CD4-positive, alpha-beta T cell treated with Interleukin-4 for 1 hour (primary cell): ENCODE data around the gene BAD.

Experiments used
- DNase-seq, 2 donors: peaks; one replicate each; pipeline ENCODE4 v3.0.0-alpha.2; 2020 to 2022

The BAD gene

DNA sequence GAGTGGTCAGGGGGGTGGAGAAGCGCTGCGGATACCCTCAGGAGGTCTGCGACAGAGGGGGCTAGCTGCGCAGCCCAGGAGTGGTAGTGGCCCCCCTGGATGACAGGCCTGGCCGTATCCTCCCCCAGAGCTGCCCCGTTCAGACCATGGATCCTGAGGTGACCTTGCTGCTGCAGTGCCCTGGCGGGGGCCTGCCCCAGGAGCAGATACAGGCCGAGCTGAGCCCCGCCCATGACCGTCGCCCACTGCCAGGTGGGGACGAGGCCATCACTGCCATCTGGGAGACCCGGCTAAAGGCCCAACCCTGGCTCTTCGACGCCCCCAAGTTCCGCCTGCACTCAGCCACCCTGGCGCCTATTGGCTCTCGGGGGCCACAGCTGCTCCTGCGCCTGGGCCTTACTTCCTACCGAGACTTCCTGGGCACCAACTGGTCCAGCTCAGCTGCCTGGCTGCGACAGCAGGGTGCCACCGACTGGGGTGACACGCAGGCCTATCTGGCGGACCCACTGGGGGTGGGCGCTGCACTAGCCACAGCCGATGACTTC is 57.9 kb downstream of the BAD start:
- peak; percentile 64 to 67 for DNase-seq

DNA sequence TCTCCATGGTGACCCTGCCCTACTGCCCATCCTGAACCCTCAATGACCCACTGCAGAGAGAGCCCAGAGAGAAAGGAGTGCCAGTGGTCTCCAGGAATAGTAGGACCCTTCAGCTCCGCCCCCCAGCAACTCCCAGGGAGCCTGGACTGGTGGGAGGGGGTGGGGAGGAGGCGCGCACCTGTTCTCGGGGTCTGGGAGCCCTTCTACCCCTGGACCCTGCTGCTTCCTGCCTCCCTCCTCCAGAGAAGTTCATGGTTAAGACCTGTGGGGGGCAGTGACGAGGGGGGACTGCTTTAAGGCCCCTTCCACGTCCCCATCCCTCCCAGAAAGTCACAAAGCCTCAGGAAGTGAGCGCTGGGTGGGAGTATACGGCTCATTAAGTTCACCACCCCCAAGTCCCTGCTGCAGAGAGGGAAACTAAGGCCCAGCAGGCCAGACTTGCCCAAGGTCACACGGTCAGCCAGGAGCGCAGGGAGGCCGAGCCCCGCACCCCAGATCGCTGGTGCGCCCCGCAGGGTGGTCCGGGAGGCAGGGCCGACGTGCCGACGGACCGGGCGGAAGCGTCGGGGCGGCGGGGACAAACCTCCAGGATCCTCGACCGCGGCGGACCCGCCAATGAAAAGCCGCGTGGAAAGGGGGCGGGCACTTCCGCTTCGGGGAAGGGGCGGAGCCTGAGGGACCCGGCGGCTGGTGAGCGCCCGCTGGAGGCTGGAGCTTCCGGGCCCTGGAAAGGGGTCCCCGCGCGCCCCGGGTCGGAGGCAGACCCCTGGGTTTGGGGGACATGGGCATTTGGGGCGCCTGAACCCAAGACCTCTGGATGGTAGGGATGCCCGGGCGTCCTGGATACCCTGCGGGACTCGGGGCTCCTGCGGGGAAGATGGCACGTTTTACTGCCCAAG is 58.6 kb downstream of the BAD start, which contains the start of the genes NUDT22 and TRPT1:
Gene NUDT22 (plus strand): TSS at position 667 of the 899 bp plus-strand sequence. CDS start 379 bp downstream, outside the sequence.
Gene TRPT1 (minus strand): TSS at position 579 of the 899 bp plus-strand sequence. CDS start 326 bp downstream, at position 253.
- peak; percentile 85 to 88 for DNase-seq

DNA sequence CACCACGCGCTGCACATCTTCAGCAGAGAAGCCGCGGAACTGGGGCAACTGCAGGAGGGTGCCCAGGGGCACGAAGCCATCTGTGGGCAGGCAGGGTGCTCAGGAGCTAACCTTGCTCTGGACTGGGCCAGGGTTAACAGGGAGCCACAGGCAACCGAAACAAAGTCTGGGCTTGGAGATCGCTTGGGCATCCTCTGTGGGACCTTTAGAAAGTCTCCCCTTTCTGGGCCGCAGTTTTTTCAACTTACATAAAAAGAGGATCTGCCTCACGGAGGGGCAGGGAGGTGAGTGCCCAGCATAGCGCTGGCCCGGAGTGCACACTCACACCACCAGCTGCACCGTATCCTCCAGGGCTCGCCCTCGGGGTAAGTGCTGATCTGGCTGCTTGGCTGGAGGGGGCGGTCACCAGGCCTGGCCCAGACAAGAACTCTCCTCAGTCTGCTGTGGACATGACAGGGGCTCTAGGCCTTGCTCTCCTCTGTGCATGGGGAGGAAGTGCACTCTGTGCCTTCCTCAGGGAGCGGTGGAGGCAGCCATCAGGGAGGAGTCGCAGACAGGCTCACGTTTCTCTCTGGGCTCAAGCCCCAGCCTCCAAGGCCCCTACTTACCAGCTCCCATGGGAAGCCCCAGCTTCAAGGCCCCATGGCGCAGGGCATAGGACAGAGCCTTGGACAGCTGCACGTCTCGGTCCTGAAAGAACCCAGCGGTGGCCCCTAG is 59.4 kb downstream of the BAD start:
- no peak for DNase-seq

DNA sequence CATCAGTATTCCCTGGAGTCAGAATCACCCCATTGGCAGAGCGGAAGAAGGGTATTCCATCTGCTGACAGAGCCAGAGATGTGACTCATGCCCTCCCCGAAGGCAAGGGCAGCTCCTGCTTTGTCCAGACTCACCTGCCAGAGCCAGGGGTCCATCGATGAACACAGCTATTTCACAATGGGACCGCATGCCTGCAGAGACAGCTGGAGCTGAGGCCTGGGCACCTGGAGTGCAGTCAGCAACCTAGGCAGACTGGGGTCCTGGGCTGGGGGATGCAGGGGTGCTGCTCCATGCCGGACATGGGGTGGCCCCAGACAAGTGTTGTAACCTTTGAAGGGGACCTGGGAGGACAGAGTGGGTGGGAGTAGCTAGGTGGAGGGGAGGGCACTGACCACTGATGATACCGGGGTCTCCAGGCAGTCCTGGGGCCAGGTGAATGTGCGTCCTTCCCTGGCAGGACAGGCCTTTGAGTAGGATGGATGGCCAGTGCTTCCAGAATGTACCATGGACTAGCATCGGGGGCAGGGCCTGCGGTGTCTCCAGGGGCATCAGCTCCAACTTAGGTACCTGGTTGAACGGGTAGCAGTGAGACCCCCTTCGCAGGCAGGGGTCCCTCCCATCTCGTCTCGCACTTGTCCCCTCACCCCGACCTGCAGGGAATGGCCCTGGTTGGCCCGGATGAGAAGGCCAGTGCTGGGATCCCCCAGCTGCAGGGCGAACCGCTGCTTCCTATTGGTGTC is 60.1 kb downstream of the BAD start:
- DNase-seq = no peak

DNA sequence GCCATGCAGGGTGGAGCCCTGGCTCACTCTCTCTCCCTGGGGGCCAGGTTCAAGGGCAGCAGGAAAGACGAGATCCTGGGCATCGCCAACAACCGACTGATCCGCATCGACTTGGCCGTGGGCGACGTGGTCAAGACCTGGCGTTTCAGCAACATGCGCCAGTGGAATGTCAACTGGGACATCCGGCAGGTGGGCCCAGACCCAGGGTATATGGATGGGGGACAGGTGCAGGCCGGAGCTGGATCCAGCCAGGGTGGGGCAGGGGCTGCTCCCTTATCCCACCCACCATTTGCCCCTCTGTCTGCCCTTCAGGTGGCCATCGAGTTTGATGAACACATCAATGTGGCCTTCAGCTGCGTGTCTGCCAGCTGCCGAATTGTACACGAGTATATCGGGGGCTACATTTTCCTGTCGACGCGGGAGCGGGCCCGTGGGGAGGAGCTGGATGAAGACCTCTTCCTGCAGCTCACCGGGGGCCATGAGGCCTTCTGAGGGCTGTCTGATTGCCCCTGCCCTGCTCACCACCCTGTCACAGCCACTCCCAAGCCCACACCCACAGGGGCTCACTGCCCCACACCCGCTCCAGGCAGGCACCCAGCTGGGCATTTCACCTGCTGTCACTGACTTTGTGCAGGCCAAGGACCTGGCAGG is 61.3 kb downstream of the BAD start:
- no peak for DNase-seq

DNA sequence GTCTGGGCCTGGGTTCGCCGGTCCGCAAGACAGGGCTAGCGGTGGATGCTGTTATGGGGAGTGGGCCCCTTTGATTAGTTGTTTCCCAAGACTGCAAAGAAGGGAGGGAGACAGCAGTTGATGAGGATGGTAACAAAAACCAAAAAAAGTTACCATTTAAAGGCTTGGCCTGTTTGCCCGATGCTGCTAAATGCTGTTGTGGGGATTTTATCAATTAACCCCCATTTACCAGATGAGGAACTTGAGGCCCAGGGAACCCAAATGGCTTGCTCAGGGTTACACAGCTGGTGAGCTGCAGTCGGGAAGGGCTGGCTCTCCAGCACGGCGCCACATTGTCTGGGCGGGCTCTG is 61.8 kb downstream of the BAD start:
- DNase-seq = no peak

DNA sequence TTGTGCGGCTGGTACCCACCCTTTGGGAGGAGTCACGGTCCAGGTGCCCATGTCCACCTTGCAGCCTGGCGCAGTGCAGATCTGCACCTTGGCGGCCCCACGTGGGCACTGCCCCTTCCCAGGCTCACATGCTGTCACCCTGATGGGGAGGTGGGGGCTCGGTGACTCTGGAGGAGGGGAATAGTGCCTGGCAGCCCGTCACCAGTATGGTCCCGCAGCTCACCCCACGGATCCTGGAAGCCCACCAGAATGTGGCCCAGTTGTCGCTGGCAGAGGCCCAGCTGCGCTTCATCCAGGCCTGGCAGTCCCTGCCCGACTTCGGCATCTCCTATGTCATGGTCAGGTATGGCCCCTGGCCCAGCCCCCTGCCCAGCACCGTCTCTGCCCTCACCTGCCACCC is 63.7 kb downstream of the BAD start:
- no peak for DNase-seq

DNA sequence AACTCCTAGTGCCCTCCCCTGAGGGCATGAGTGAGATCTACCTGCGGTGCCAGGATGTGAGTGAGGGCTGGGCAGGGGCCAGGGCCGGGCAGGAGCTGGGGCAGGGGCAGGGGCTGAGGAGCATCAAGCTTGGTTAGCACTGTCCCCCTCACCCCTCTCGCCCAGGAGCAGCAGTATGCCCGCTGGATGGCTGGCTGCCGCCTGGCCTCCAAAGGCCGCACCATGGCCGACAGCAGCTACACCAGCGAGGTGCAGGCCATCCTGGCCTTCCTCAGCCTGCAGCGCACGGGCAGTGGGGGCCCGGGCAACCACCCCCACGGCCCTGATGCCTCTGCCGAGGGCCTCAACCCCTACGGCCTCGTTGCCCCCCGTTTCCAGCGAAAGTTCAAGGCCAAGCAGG is 64.2 kb downstream of the BAD start:
- no peak for DNase-seq
